Brain microvascular endothelial cell (primary cell): Measurements from ENCODE around the gene AKNA.

Experiments
- DNase-seq: peaks from one replicate; pipeline ENCODE4 v3.0.0-alpha.2; 2020
- H3K27ac ChIP-seq: fragments of 250-450 bp; sonication (Bioruptor Pico); 2 replicates; pipeline ENCODE4 v1.5.1; 2020; ENCODE audit warnings: mild to moderate bottlenecking, moderate library complexity
- H3K27me3 ChIP-seq: fragments of 250-450 bp; sonication (Bioruptor Pico); replicated peaks from 2 replicates; pipeline ENCODE4 v1.5.1; 2020; ENCODE audit warnings: mild to moderate bottlenecking
- H3K36me3 ChIP-seq: fragments of 250-450 bp; sonication (Bioruptor Pico); replicated peaks from 2 replicates; pipeline ENCODE4 v1.5.1; 2020; ENCODE audit warnings: mild to moderate bottlenecking
- H3K4me3 ChIP-seq: 2 replicates; pipeline ENCODE4 v1.5.1; 2011; ENCODE audit warnings: low read depth, mild to moderate bottlenecking, control low read depth, low read length, moderate library complexity
- CTCF ChIP-seq: IDR thresholded peaks from 2 replicates; pipeline ENCODE4 v1.5.1; 2011; ENCODE audit warnings: low read depth, mild to moderate bottlenecking, moderate library complexity, low read length, control low read depth, inconsistent platforms; ENCODE audit errors: missing control alignments
- in situ Hi-C: cut with HindIII; loops from 2 replicates; pipeline ENCODE4 v1.10.0; 2017; ENCODE audit warnings: low sequenced_read_pairs, low pct_ligation_motif_present

Gene AKNA

DNA sequence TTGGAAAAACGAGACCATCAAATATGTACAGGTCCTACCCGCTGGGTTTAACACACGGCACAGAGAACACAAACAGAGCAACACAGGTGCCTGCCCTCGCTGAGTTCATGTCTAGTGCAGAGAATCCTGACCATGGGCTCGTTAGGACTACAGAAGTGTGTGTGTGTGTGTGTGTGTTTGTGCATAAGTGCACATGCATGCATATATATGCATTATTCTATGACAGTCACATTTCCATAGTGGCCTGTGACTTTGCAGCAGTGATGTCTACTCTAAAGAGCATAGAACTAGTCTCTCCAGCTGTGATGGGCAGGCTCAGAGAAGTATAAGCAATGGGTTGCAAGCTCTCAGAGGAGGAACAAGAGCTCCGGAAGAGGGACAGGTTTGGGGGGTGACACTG lies 30.4 kb downstream of the AKNA start:
- no peak overlapping the region for H3K4me3 ChIP-seq
- H3K27ac ChIP-seq = no peak overlapping the region
- no peak for DNase-seq
- H3K36me3 ChIP-seq = peaks cover 57% of the 10 kb centered on the region
- TF ChIP-seq CTCF = no peak
- no peaks in the 10 kb centered on the region for H3K27me3 ChIP-seq
- in situ Hi-C loops = no loop called here

DNA sequence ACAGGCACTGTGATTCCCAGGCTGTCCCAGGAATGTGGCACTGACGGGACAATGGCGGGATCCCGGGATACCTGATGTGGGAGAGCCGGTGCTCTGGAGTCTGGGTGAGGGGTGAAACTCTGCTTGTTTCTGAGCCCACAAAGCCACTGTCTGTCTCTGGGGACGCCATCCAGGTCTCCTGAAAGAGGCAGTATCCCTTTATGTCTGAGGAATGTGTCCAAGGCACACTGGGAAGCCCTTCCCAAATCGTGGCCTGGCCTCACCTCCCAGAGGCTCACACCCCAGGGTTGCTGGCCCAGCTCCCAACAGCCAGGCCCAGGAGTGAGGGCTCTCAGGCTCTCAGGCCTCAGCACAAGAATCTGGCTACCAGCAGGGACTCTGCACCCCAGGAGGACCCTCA lies 31.0 kb downstream of the AKNA start:
- no peaks in the 10 kb centered on the region for H3K27me3 ChIP-seq
- H3K36me3 ChIP-seq = peaks cover 52% of the 10 kb centered on the region
- H3K4me3 ChIP-seq = no peak overlapping the region
- no peak for TF ChIP-seq CTCF
- H3K27ac ChIP-seq = no peak overlapping the region
- in situ Hi-C loops = no loop called here
- DNase-seq = no peak

- DNase-seq = no peak
- H3K36me3 ChIP-seq = peaks cover 42% of the 10 kb centered on the region
- no peak overlapping the region for H3K27ac ChIP-seq
- H3K27me3 ChIP-seq = no peaks in the 10 kb centered on the region
- no peak overlapping the region for H3K4me3 ChIP-seq
- no peak for TF ChIP-seq CTCF
- in situ Hi-C loops = no loop called here
These were observed 32.0 kb downstream of the AKNA start for GRCh38 chr9:114355821-114356220.

DNA sequence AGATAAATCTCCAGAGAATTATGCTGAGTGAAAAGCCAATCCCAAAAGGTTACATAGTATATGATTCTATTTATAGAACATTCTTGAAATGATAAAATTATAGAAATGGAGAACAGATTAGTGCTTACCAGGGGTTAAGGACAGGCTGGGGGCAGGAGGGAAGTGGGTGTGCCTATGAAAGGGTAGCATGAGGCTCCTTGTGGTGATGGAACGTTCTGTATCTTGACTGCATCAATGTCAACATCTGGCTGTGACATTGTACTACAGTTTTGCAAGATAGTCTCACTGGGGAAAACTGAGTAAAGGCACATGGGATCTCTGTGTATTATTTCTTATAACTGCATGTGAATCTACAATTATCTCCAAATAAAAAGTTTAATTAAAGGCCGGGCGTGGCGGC lies 35.9 kb downstream of the AKNA start:
- no peak for TF ChIP-seq CTCF
- in situ Hi-C loops = no loop called here
- H3K4me3 ChIP-seq = no peak overlapping the region
- H3K27ac ChIP-seq = no peak overlapping the region
- peaks cover 20% of the 10 kb centered on the region for H3K36me3 ChIP-seq
- H3K27me3 ChIP-seq = no peaks in the 10 kb centered on the region
- no peak for DNase-seq

DNA sequence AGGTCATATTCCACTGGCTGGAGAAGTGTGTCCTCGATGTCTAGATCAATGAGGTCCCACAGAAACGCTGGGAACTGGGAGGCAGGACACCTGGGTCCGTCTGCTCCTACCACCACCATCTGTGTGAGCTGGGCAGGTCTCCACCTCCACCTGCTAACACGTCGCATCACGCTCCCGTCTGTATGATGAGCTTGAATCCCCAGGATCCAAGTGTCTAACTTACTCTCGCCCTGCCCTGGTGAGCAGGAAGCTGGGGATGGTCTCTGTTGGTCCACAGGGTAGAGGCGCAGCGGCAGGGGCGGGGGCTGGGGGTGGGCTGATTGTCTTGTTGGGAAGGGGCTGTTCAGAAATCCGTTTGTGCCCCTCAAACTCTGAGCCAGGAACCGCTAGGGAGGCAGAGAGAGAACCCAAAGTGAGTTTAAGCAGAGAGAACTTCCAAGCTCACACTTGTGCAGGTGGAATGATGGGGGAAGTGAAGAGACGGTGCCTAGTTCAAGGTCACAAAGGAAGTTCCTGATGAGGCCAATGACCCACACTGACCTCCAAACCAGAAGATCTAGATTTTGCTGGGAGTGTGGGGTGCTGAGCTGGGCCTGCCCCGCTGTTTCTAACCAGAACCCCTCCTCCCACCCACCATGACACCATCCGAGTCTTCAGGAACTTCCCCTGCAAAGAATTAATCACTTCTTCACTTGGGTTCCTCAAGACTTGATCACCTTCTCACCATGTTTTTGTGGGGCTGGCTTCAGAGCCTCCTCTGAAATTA lies 37.0 kb downstream of the AKNA start:
- no peak for TF ChIP-seq CTCF
- H3K27me3 ChIP-seq = no peaks in the 10 kb centered on the region

More for the DNA sequence above, 37.0 kb downstream of the AKNA start:
- H3K36me3 ChIP-seq = peaks cover 25% of the 10 kb centered on the region
- DNase-seq = no peak
- H3K4me3 ChIP-seq = no peak overlapping the region
- in situ Hi-C loops = no loop called here
- no peak overlapping the region for H3K27ac ChIP-seq
